Endothelial cell of umbilical vein (primary cell): ENCODE measurements around the gene BET1.

Experiments used
- POLR2A ChIP-seq: IDR thresholded peaks from 2 replicates; pipeline ENCODE4 v1.6.1; 2012; ENCODE audit warnings: low read depth, mild to moderate bottlenecking, control low read depth, low read length
- TF ChIP-seq, protein P1 (sequence below), 2 donors: IDR thresholded peaks; 1 replicate in 1 of 2; 2 replicates in 1 of 2; pipeline ENCODE4 v1.5.1; 2011; ENCODE audit warnings: low read length in 2 of 2, mild to moderate bottlenecking in 2 of 2, moderate library complexity in 2 of 2, control low read depth in 1 of 2, inconsistent platforms in 1 of 2, low read depth in 1 of 2; ENCODE audit not compliant: insufficient read depth in 1 of 2; ENCODE audit errors: extremely low read depth in 1 of 2

DNA sequence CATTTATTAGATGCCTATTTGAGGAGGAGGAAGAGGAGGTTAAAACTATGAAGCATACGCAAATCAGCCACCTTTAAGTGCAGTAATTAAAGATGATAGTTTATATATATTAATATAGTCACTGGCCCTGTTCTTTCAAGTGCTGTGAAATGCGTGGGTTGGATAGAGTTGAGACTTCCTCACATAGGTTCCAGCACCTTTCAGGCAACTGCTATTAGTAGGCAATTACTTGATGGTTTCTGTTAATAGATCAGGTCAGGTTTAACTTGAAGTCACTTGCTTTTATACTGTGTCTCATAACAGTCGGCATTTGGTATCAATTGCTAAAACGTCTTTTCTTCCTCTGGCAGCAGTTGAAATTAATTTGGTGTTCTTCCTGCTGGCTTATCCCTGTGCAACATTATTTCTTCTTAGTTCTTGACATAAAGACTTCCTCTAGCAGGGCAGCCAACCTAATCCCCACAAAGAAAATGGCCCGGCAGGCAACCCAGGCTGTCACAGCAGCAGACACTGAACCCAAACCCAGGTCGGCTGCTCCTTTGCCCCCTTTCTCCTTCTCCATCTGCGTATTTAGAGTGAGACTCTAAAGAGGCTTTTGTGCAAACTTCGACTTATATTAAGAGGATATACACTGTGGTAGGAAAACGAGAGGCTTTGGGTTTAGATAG, 35.3 kb upstream of the BET1 start:
- TF ChIP-seq, protein P1, sequence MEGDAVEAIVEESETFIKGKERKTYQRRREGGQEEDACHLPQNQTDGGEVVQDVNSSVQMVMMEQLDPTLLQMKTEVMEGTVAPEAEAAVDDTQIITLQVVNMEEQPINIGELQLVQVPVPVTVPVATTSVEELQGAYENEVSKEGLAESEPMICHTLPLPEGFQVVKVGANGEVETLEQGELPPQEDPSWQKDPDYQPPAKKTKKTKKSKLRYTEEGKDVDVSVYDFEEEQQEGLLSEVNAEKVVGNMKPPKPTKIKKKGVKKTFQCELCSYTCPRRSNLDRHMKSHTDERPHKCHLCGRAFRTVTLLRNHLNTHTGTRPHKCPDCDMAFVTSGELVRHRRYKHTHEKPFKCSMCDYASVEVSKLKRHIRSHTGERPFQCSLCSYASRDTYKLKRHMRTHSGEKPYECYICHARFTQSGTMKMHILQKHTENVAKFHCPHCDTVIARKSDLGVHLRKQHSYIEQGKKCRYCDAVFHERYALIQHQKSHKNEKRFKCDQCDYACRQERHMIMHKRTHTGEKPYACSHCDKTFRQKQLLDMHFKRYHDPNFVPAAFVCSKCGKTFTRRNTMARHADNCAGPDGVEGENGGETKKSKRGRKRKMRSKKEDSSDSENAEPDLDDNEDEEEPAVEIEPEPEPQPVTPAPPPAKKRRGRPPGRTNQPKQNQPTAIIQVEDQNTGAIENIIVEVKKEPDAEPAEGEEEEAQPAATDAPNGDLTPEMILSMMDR (IDR thresholded peaks at IDR 0.05; ENCODE audit: extremely low read depth in 1 of 2, insufficient read depth in 1 of 2, low read depth in 1 of 2, low read length in 2 of 2), result no peak
- no peak for TF ChIP-seq POLR2A
